ENCODE measurements around the gene PRKCE.

DNA sequence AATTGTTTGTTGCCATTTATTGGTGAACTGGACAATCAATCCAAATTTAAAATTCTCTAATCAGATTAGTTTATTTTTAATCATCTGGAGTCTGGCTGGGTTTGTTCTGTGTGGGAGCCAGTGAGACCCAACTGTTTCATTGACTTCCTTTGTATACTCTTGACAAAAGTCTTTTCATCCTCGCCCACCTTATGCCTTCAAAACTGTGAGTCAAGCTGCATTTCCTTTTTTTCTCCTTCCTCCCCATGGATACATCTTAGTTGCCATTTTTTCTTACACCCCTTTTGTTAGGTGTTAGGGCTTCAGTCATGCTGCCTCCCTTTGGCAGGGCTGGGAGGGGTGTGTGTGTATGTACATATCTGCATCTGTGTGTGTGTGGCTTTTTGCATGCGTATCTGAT, 117.6 kb downstream of the PRKCE start:
- TF ChIP-seq CTCF (conservative IDR thresholded peaks at IDR 0.05 in 1 of 2, IDR thresholded peaks at IDR 0.05 in 1 of 2; ENCODE audit: low read depth in 1 of 2, low read length in 2 of 2) (no peak), EZH2 (IDR thresholded peaks at IDR 0.05; ENCODE audit: low read length, missing control alignments) (no peak)

Data from fibroblast of lung (primary cell).